Stomach (tissue), 9 donors: ENCODE results near the gene MYBPC3. TPM values are rescaled to one million over a fixed set of nuclear protein-coding genes. Genes with fewer than 3 reads are reported as not detected.

Source experiments
- DNase-seq, 2 donors: peaks; one replicate each; pipeline versions ENCODE4 v3.0.0 to v3.0.0-alpha.2; 2013 to 2019
- H3K27ac ChIP-seq, 5 donors: fragments of 200-600 bp in 4 of 5; sonication (generic) in 4 of 5; one replicate each; pipeline ENCODE4 v1.5.1; 2013 to 2019; ENCODE audit warnings: mild to moderate bottlenecking in 1 of 5, moderate library complexity in 1 of 5
- H3K27me3 ChIP-seq, 3 donors: fragments of 200-600 bp; sonication (generic); one replicate each; pipeline ENCODE4 v1.5.1; 2017 to 2019; ENCODE audit warnings: mixed run types in 1 of 3
- H3K36me3 ChIP-seq, 4 donors: fragments of 200-600 bp; sonication (generic); 1 replicate in 3 of 4; 2 replicates in 1 of 4; pipeline ENCODE4 v1.5.1; 2016 to 2019
- H3K4me1 ChIP-seq, 4 donors: fragments of 200-600 bp; sonication (generic); one replicate each; pipeline ENCODE4 v1.5.1; 2016 to 2019
- H3K4me3 ChIP-seq, 4 donors: fragments of 200-600 bp; sonication (generic) in 3 of 4; one replicate each; pipeline ENCODE4 v1.5.1; 2016 to 2019; ENCODE audit warnings: mild to moderate bottlenecking in 1 of 4
- H3K9me3 ChIP-seq, 4 donors: fragments of 200-600 bp; sonication (generic); one replicate each; pipeline ENCODE4 v1.5.1; 2016 to 2019
- CTCF ChIP-seq, 7 experiments: fragments of 450-650 bp in 4 of 7; fragments of 200-600 bp in 3 of 7; sonication (generic) in 3 of 7; IDR thresholded peaks; one replicate each; pipeline ENCODE4 v1.5.1; 2016 to 2019; ENCODE audit warnings: antibody characterized with exemption in 7 of 7, control low read depth in 2 of 7, mild to moderate bottlenecking in 1 of 7
- EP300 ChIP-seq: sonication (generic); formaldehyde crosslinking; IDR thresholded peaks from one replicate; pipeline ENCODE4 v1.6.1; 2017; ENCODE audit warnings: antibody characterized with exemption
- POLR2A ChIP-seq, 4 donors: fragments of 450-650 bp; IDR thresholded peaks; one replicate each; pipeline ENCODE4 v1.6.1; 2016; ENCODE audit warnings: antibody characterized with exemption in 4 of 4, control low read depth in 2 of 4, mild to moderate bottlenecking in 1 of 4, moderate library complexity in 1 of 4
- POLR2AphosphoS5 ChIP-seq, 3 donors: sonication (generic); formaldehyde crosslinking; IDR thresholded peaks; one replicate each; pipeline ENCODE4 v1.6.1; 2016; ENCODE audit warnings: antibody characterized with exemption in 3 of 3
- WGBS, 5 donors: extraction: QIAGEN DNeasy Blood & Tissue Kit in 3 of 5; methylation state at CpG; one replicate each; pipeline versions ENCODE4 v1.1.5 to v1.1.7; 2013 to 2018; 5-methylcytosine and 5-hydroxymethylcytosine counted together
- intact Hi-C: fragments of 100-400 bp; cut with DNase I; formaldehyde crosslinking; loops from one replicate; pipeline ENCODE4 v1.15.1; 2023; ENCODE audit warnings: low total_unique reads
- polyA plus RNA-seq, 3 donors: library from polyadenylated mRNA; stranded (reverse); fragments of 200-250 nt; gene quantifications; one replicate each; pipeline ENCODE4 v1.2.3, GENCODE V29; 2013
- total RNA-seq, 5 donors: library from RNA; depleted of rRNA; stranded (reverse); fragments of >200 nt; gene quantifications; one replicate each; pipeline versions ENCODE4 v1.1.0 to v1.2.3, GENCODE V29; 2014 to 2016
- donor health status: healthy with polysubstance abuse.
- donor health status: Bipolar disorder and iron deficiency.
- donor health status: healthy.

The MYBPC3 gene
- total and polyA plus RNA-seq, 8 donors: 0.72 to 15.6 (median 1.5) TPM; not detected in 2

GRCh38 chr11:47378836-47379170, 26.3 kb upstream of the MYBPC3 start:
- no peak for DNase-seq
- H3K36me3 ChIP-seq: peaks cover 0 to 4% (median 0%) of the 10 kb centered on the region in 4 donors
- no peak for TF ChIP-seq POLR2A (IDR thresholded peaks at IDR 0.05)
- no peak for TF ChIP-seq CTCF (IDR thresholded peaks at IDR 0.05)
- no peak for TF ChIP-seq EP300
- no peak for TF ChIP-seq POLR2AphosphoS5 (IDR thresholded peaks at IDR 0.05)
- peaks cover 0 to 13% (median 0%) of the 10 kb centered on the region in 4 donors for H3K4me1 ChIP-seq
- intact Hi-C loops: loop anchor here (10.0 kb wide), 1 partner anchor 66 kb away; the partner anchor contains the start of gene RAPSN
- H3K27ac ChIP-seq: peak overlapping the region; percentile 9 to 87 (median 77)
- H3K27me3 ChIP-seq: no peaks in the 10 kb centered on the region
- no peaks in the 10 kb centered on the region for H3K9me3 ChIP-seq
- H3K4me3 ChIP-seq: no peak overlapping the region

- TF ChIP-seq POLR2AphosphoS5 (IDR thresholded peaks at IDR 0.05): peak in 1 of 3 donors; percentile 40
- TF ChIP-seq EP300: no peak
- TF ChIP-seq POLR2A (IDR thresholded peaks at IDR 0.05): no peak
- Histone ChIP-seq H3K36me3 (peaks cover 0 to 4% (median 0%) of the 10 kb centered on the region in 4 donors), H3K27me3 (no peaks in the 10 kb centered on the region), H3K27ac (peak within 1 kb of the TSS; percentile 19 to 87 (median 77)), H3K4me1 (peaks cover 0 to 16% (median 0%) of the 10 kb centered on the region in 4 donors), H3K4me3 (peak within 1 kb of the TSS; percentile 14 to 41 (median 36)), H3K9me3 (no peaks in the 10 kb centered on the region)
- WGBS, 5 donors: 65 to 75% (median 71%) methylated on average over 25 to 31 of the region's 31 CpGs
- intact Hi-C loops: loop anchor here (10.0 kb wide), 1 partner anchor 67 kb away; the partner anchor contains the start of gene RAPSN
- DNase-seq: peak; percentile 51 to 60
Observed at GRCh38 chr11:47378010-47378835, 25.7 kb upstream of the MYBPC3 start, which contains the start of gene SPI1. TSS of gene SPI1 (minus strand) at chr11:47378547. CDS start at chr11:47378353, 194 bp downstream.

DNA sequence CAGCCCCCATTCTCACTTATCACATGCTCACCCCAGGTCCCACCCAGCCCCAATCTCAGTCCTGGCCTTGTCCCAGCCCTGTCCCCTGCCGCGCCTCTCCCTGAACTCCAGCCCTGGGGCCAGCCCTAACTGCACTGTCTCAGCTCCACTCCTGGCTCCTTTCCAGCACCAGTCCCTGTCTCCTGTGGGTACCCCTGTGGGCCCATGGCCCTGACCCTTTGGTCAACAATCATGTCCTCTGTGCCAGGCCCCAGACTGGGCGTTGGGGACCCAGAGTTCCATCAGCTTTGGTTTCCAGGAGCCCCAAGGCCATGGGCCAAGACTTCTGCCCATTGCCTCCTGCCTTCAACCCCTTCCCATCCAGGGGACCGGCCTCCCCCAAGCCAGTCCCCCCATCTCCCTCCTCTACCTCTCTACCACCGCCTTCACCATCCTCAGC, 25.1 kb upstream of the MYBPC3 start:
- TF ChIP-seq CTCF (IDR thresholded peaks at IDR 0.05) (no peak), POLR2AphosphoS5 (IDR thresholded peaks at IDR 0.05) (no peak), EP300 (no peak), POLR2A (IDR thresholded peaks at IDR 0.05) (no peak)
- WGBS, 5 donors: 66 to 76% (median 71%) methylated on average over 5 of the region's 5 CpGs
- Histone ChIP-seq H3K4me3 (peak overlapping the region; percentile 14 to 41 (median 36)), H3K36me3 (peaks cover 0 to 10% (median 0%) of the 10 kb centered on the region in 4 donors), H3K27ac (peak overlapping the region; percentile 19 to 87 (median 77)), H3K4me1 (peaks cover 0 to 16% (median 0%) of the 10 kb centered on the region in 4 donors), H3K9me3 (no peaks in the 10 kb centered on the region), H3K27me3 (no peaks in the 10 kb centered on the region)
- intact Hi-C loops: loop anchor here (10.0 kb wide), 1 partner anchor 67 kb away; the partner anchor contains the start of gene RAPSN
- DNase-seq: peak in 1 of 2 donors; percentile 11

DNA sequence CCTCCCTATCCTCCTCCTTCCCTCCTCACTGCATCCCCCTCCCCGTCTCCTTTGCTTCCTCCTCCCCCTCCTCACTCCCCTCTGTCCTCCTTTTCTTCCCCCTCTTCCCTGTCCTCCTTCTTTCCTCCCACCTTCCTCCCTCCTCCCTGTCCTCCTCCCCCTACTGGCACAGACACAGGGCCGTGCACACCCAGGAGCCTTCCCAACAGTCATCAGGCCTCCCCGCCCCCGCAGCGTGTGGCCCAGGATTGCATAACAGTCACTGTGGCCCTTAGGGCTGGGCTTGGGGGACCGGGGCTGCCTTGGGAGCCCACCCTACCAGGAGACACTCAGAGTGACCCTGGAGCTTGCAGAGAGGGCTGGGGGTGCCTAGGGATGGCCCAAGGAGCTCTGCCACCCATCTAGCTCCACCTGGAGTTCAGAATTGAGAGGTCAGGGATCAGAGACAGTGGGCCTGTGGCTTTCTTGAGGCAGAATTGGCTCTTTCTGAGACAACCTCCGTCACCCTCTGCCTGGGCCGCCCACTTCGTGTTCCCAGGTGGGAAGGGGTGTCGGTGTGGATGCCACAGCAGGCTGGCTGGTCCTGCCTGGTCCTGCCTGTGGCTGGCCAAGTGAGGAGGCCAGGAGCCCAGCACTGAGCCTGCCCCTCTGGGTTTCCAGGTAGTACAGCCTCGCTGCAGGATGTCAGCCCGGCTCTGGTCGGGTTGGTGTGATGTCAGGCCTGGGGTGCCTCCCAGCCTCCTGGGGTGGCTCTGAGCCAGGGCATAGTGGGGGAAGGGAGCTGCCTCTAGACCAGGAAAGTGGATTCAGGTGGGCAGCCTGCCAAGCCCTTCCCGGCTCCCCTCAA, 24.2 kb upstream of the MYBPC3 start:
- TF ChIP-seq EP300 (no peak), CTCF (IDR thresholded peaks at IDR 0.05) (no peak), POLR2AphosphoS5 (IDR thresholded peaks at IDR 0.05) (no peak), POLR2A (IDR thresholded peaks at IDR 0.05) (no peak)
- Histone ChIP-seq H3K27ac (peak overlapping the region in 4 of 5 donors; percentile 51 to 87 (median 81)), H3K36me3 (peaks cover 0 to 15% (median 0%) of the 10 kb centered on the region in 4 donors), H3K4me1 (peaks cover 0 to 16% (median 0%) of the 10 kb centered on the region in 4 donors), H3K27me3 (no peaks in the 10 kb centered on the region), H3K4me3 (peak overlapping the region; percentile 14 to 41 (median 36)), H3K9me3 (no peaks in the 10 kb centered on the region)
- 52 to 67% (median 60%) methylated on average over 9 to 14 of the region's 14 CpGs for WGBS, 5 donors
- DNase-seq: no peak
- intact Hi-C loops: loop anchor here (10.0 kb wide), 1 partner anchor 68 kb away; the partner anchor contains the start of gene RAPSN
